SIG-M5 treated with dmso at 0.1 percent for 504 hours (cell line): ENCODE results near the gene COX7A1.
"Not testable (repeated sequence)": the region's sequence is repeated elsewhere in the genome, so short reads cannot be mapped to it uniquely, and the experiment has no call there.

Experiments used
- DNase-seq: peaks from one replicate; lab custom pipeline; 2025; ENCODE audit not compliant: unreplicated experiment; lab: John Stamatoyannopoulos, UW

Gene COX7A1

DNA sequence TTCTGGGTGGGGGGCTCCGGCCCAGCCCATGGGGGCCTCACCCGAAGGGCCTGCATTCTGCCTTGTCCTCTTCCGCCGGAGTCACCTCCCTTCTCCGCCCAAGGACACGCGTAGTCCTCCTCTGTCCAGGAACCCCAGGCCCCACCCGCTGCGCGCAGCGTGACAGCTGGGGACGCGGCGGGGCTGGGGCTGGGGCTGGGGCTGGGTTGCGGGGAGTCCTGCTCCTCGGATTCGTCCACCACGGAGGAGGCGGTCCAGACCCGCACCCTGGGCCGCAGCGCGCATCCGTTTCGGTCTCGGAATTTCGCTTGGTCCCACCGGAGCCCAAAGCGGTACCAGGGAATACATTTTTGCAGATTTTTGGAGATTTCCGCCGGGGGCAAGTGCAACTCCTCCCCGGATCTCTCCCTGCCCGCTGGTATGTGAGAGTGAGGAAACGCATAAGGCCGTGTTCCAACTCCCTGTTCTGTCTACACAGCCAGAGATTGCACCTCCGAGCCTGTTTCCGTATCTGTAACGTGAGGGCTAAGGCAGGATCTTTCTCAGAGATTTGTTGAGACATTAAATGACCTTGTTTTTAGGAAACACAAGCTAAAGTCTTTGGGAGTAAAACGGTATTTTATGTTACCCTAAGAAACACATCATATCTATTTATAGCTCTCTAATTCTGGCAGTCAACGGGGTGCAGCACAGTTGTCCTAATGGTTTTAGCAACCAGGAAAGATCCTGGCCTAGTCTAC, at the start of gene COX7A1:
COX7A1 (minus strand) TSS at position 96 of the 740 bp plus-strand sequence; CDS start at position 56, 40 bp downstream.
- no peak for DNase-seq

DNA sequence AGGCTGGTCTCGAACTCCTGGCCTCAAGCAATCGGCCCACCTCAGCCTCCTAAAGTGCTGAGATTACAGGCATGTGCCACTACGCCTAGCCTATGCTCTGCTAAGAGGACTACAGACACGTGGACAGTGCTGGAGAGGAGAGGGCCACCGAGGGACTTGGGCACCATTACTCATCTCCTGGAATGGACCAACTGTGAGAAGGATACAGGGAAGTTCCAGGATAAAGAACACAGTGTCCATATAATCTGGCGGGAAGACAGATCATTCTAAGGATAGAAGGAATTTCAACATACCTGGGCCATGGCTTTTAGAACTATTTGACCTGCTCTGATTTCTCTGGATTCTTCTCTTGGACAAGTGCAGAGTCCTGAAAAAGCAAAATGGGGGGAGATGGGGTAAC, 49.4 kb upstream of the COX7A1 start:
- no peak for DNase-seq

DNA sequence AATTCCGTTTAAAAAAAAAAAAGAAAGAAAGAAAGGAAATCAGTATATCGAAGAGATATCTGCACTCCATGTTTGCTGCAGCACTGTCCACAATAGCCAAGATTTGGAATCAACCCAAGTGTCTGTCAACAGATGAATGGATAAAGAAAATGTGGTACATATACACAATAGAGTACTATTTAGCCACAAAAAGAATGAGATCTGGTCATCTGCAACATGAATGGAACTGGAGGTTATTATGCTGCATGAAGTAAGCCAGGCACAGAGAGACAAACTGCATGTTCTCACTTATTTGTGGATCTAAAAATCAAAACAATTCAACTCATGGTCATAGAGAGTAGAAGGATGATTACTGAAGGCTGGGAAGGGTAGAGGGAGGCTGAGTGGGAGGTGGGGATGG, 45.9 kb upstream of the COX7A1 start:
- DNase-seq: no peak

DNA sequence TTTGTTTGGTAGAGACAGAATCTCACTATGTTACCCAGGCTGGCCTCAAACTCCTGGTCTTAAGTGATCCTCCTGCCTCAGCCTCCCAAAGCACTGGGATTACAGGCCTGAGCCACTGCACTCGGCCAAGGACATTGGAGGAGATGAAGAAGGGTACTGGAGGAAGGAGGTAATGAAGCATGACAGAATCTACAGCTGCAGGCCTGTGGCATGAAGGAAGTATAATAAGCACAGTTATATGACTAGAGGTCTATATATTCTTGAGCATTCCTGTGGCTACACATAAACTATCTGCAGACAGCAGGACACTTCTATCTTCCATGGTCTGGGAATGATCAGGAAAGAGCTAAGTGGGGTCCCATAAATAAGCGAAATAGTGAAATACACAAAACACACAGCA, 44.0 kb upstream of the COX7A1 start:
- DNase-seq: no peak

DNA sequence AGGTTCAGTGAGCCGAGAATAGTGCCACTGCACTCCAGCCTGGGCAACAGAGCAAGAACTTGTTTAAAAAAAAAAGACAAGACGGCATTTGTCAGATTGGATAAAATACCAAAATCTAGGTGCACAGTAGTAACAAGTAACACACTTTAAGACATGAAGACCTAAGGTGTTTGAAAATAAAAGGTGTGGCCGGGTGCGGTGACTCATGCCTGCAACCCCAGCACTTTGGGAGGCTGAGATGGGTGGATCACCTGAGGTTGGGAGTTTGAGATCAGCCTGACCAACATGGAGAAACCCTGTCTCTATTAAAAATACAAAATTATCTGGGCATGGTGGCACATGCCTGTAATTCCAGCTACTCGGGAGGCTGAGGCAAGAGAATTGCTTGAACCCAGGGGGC, 34.5 kb upstream of the COX7A1 start:
- DNase-seq: not testable (repeated sequence)

GRCh38 chr19:36183245-36183628, 31.0 kb upstream of the COX7A1 start:
- no peak for DNase-seq

GRCh38 chr19:36182612-36183244, 30.5 kb upstream of the COX7A1 start:
- no peak for DNase-seq

DNA sequence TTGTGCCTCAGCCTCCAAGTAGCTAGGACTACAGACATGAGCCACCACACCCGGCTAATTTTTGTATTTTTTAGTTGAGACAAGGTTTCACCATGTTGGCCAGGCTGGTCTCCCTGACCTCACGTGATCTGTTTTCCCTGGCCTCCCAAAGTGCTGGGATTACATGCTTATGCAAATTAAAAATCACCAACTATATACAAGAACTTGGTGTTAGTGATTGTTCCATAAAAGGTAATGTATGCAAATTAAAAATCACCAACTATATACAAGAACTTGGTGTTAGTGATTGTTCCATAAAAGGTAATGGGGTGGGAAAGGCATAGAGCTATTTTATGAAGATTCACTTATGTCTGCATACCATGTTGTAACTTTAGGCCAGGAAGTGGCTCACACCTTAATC, 26.8 kb upstream of the COX7A1 start:
- DNase-seq: not testable (repeated sequence)

DNA sequence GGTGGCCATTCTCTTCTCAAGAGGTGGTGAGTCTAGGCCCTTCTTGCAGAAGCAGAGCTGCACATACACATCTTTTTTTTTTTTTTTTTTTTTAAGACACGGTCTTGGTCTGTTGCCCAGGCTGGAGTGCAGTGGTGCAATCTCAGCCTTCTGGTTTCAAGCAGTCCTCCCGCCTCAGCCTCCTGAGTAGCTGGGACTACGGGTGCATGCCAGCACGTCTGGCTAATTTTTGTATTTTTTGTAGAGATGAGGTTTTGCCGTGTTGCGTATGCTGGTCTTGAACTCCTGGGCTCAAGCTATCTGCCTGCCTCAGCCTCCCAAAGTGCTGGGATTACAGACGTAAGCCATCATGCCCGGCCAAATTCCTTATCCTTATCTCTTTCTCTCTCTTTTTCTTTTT, 21.6 kb upstream of the COX7A1 start:
- not testable (repeated sequence) for DNase-seq

- no peak for DNase-seq
Measured at GRCh38 chr19:36172852-36173251, 20.6 kb upstream of the COX7A1 start.

- no peak for DNase-seq
Measured at GRCh38 chr19:36169084-36169760, 17.0 kb upstream of the COX7A1 start.

DNA sequence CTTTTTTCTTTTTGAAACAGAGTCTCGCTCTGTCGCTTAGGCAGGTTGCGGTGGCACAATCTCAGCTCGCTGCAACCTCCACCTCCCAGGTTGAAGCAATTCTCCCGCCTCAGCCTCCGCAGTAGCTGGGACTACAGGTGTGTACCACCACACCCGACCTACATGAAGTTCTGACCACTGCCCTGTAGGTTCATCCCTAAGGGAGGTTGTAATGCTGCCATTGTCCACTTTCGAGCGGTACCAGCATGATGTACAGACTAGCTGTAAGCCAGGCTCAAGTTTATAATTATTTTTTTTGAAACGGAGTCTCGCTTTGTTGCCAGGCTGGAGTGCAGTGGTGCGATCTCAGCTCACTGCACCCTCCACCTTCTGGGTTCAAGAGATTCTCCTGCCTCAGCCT, 11.6 kb upstream of the COX7A1 start:
- DNase-seq: no peak

DNA sequence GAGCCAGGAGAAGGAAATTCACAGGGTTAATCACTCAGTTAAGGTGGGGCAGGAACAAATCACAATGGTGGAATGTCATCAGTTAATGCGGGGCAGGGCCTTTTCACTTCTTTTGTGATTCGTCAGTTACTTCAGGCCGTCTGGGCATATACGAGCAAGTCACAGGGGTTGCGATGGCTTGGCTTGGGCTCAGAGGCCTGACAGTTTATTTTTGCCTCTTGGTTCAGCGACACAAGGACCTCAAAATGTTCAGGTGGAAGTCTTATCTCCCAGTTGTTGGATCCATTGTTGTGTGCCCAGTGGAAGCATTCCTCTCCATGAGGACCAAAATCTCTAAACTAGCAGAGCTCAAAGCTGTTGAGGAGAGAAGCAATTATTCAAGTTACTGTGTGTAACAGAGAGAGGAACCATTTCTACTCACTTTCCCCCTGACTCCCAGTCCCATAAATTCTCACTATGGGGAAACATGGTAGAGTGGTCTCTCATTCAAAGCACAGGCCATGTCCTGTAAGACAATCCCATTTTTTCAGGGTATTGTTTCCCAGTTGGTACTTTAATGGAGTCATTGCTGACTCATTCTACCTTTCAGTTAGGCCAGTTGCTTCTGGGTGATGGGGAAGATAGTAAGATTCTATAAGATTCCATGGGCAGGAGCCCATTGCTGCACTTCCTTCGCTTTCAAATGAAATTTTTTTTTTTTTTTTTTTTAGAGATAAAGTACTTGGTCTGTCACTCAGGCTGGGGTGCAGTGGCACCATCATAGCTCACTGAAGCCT, 8.8 kb upstream of the COX7A1 start:
- DNase-seq: no peak

DNA sequence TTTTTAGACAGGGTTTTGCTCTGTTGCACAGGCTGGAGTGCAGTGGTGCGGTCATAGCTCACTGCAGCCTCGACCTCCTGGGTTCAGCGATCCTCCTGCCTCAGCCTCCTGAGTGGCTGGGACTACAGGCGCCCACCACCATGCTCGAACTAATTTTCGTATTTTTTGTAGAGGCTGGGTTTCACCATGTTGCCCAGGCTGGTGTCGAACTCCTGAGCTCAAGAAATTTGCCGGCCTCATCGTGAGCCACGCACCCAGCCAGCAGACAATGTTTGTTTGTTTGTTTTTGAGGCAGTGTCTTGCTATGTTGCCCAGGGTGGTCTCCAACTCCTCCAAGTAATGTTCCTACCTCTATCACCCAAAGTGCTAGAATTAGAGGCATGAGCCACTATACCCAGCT, 879 bp upstream of the COX7A1 start:
- DNase-seq: no peak

DNA sequence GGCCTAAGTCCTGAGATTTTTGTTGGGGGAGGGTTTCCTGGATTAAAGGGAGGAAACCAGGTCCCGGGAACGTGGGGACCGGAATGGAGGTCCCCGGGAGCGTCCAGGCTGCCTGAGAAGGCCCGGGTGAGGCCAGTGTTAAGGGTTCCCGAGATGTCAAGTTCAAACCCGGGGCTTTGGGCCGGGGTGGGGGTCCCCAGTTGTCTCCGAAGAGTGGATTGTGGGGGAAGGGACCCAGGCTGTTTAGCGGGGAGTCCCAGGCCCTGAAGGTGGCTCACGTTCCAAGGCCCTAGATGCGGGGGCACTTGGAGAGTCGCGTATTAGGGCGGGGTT, 262 bp downstream of the COX7A1 start:
- DNase-seq: no peak

- no peak for DNase-seq
Measured at GRCh38 chr19:36151144-36152018, 866 bp downstream of the COX7A1 start.

GRCh38 chr19:36150586-36150985, 1.7 kb downstream of the COX7A1 start:
- DNase-seq: no peak

DNA sequence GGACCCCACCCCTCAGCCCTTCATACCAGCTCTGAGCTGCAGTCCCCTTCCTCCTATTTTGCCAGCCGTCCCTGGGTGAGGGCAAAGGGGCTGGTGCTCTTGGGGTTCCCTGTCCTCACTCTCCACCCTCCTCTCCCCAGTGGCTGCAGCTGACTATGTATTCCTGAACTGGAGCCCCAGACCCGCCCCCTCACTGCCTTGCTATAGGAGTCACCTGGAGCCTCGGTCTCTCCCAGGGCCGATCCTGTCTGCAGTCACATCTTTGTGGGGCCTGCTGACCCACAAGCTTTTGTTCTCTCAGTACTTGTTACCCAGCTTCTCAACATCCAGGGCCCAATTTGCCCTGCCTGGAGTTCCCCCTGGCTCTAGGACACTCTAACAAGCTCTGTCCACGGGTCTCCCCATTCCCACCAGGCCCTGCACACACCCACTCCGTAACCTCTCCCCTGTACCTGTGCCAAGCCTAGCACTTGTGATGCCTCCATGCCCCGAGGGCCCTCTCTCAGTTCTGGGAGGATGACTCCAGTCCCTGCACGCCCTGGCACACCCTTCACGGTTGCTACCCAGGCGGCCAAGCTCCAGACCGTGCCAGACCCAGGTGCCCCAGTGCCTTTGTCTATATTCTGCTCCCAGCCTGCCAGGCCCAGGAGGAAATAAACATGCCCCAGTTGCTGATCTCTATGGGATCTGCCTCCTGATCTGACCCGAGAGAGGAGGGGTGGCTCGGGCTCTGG, 2.4 kb downstream of the COX7A1 start:
- no peak for DNase-seq

- DNase-seq: no peak
Measured at GRCh38 chr19:36144624-36145023, 7.6 kb downstream of the COX7A1 start.

- no peak for DNase-seq
Measured at GRCh38 chr19:36142496-36142895, 9.8 kb downstream of the COX7A1 start.
